K562 (cell line): Measurements from ENCODE around the gene NKAPL. TPM values are rescaled to one million over a fixed set of nuclear protein-coding genes. Genes with fewer than 3 reads are reported as not detected.

ENCODE experiments used
- ATAC-seq: fragments of 200-7000 bp; cut with Tn5 transposase; 3 replicates; pipeline ENCODE4 v1.9.1; 2020; ENCODE audit warnings: moderate library complexity
- BruUV-seq: library from RNA; stranded (reverse); fragments of 400-500 nt; replicated peaks from 2 replicates; lab custom pipeline; 2021; lab: Mats Ljungman, UMichigan
- CTCF ChIA-PET: fragments of 300-600 bp; formaldehyde crosslinking; extraction: SDS; loops from one replicate; lab custom pipeline; 2021; ENCODE audit warnings: low intra/inter-chr PET ratio; lab: Yijun Ruan, JAX
- POLR2A ChIA-PET: fragments of 300-600, 350-650 bp; sonication (Branson Sonifier 250); formaldehyde crosslinking; extraction: SDS; loops from one replicate; lab custom pipeline; 2021; ENCODE audit warnings: antibody characterized with exemption, inconsistent platforms; lab: Yijun Ruan, JAX
- DNase-seq, 4 experiments: peaks; one replicate each; pipeline versions ENCODE4 v3.0.0 to v3.0.0-alpha.2; 2011 to 2018; ENCODE audit warnings: low spot score in 3 of 4, mixed read lengths in 3 of 4; ENCODE audit errors: extremely low read depth in 1 of 4
- FAIRE-seq: peaks from 2 replicates; lab custom pipeline; 2011; peaks lifted over from hg19 to GRCh38; lab: Jason Lieb, UNC
- H2AFZ ChIP-seq: 2 replicates; pipeline ENCODE4 v1.6.0; 2011; ENCODE audit warnings: low read depth, low read length, control low read depth, inconsistent platforms
- H3K27ac ChIP-seq: fragments of 200-600 bp; 3 replicates; pipeline ENCODE4 v1.8.0; 2011; ENCODE audit warnings: low read depth, mild to moderate bottlenecking, control low read depth, inconsistent platforms, low read length, moderate library complexity, mixed read lengths; ENCODE audit errors: extremely low read depth
- H3K27me3 ChIP-seq, 2 experiments: fragments of 300-600 bp in 1 of 2; 2 replicates in 1 of 2; 3 replicates in 1 of 2; pipeline versions ENCODE4 v1.6.0 to v1.8.0; 2011; ENCODE audit warnings: inconsistent platforms in 2 of 2, low read length in 2 of 2, mild to moderate bottlenecking in 1 of 2, mixed read lengths in 1 of 2, moderate library complexity in 1 of 2; ENCODE audit not compliant: control insufficient read depth in 2 of 2, insufficient read depth in 2 of 2
- H3K36me3 ChIP-seq: fragments of 300-600 bp; 3 replicates; pipeline ENCODE4 v1.8.0; 2011; ENCODE audit warnings: mild to moderate bottlenecking, low read length, inconsistent platforms; ENCODE audit not compliant: control insufficient read depth, insufficient read depth
- H3K4me1 ChIP-seq, 2 experiments: fragments of 200-600 bp in 1 of 2; replicated peaks in 1 of 2; 2 replicates in 1 of 2; 3 replicates in 1 of 2; pipeline versions ENCODE4 v1.5.1 to v1.8.0; 2011; ENCODE audit warnings: inconsistent platforms in 2 of 2, low read length in 2 of 2, mild to moderate bottlenecking in 1 of 2, mixed read lengths in 1 of 2, moderate library complexity in 1 of 2; ENCODE audit not compliant: control insufficient read depth in 2 of 2, insufficient read depth in 2 of 2
- H3K4me2 ChIP-seq: 2 replicates; pipeline ENCODE4 v1.6.1; 2011; ENCODE audit warnings: low read length, control low read depth, inconsistent platforms, mixed read lengths; ENCODE audit not compliant: insufficient read depth
- H3K4me3 ChIP-seq: fragments of 200-600 bp; sonication (generic), shearing (Covaris generic); 2 replicates; pipeline ENCODE4 v1.5.1; 2016; ENCODE audit warnings: control low read depth, inconsistent platforms
- H3K79me2 ChIP-seq: fragments of 200-600 bp; 3 replicates; pipeline ENCODE4 v1.8.0; 2011; ENCODE audit warnings: low read length, inconsistent platforms; ENCODE audit not compliant: control insufficient read depth, insufficient read depth
- H3K9ac ChIP-seq, 2 experiments: 2 replicates each; pipeline versions ENCODE4 v1.6.0 to v1.6.1; 2011; ENCODE audit warnings: low read depth in 2 of 2, low read length in 2 of 2, control low read depth in 1 of 2, inconsistent platforms in 1 of 2, mild to moderate bottlenecking in 1 of 2, mixed read lengths in 1 of 2; ENCODE audit not compliant: insufficient read depth in 1 of 2
- H3K9me1 ChIP-seq: one replicate; pipeline ENCODE4 v1.6.0; 2011; ENCODE audit warnings: inconsistent platforms, mild to moderate bottlenecking, low read length, moderate library complexity; ENCODE audit not compliant: control insufficient read depth, insufficient read depth
- H3K9me3 ChIP-seq: replicated peaks from 2 replicates; pipeline ENCODE4 v1.5.1; 2011; ENCODE audit warnings: low read depth, low read length, inconsistent platforms; ENCODE audit not compliant: control insufficient read depth, insufficient read depth
- H4K20me1 ChIP-seq: replicated peaks from 2 replicates; pipeline ENCODE4 v1.6.1; 2011; ENCODE audit warnings: low read length, inconsistent platforms, mixed read lengths; ENCODE audit not compliant: control insufficient read depth, insufficient read depth
- ADNP ChIP-seq: fragments of 200-800 bp; sonication (Bioruptor generic); IDR thresholded peaks from 2 replicates; pipeline ENCODE4 v1.6.1; 2016; ENCODE audit warnings: missing genetic modification characterization, missing compliant biosample characterization
- ARHGAP35 ChIP-seq: fragments of 450-650 bp; IDR thresholded peaks from 2 replicates; pipeline ENCODE4 v1.6.1; 2018; ENCODE audit not compliant: partially characterized antibody
- ATF4 ChIP-seq: fragments of 450-650 bp; formaldehyde crosslinking; IDR thresholded peaks from 2 replicates; pipeline ENCODE4 v1.4.0; 2022; ENCODE audit warnings: mild to moderate bottlenecking, moderate library complexity
- ELF2 ChIP-seq: fragments of 250-450 bp; sonication (Bioruptor Pico); IDR thresholded peaks from 2 replicates; pipeline ENCODE4 v1.5.0; 2021; ENCODE audit warnings: mild to moderate bottlenecking
- STAT5A ChIP-seq: IDR thresholded peaks from 2 replicates; pipeline ENCODE4 v1.6.1; 2012; ENCODE audit warnings: low read length, inconsistent platforms, borderline replicate concordance
- TEAD1 ChIP-seq, 2 experiments: fragments of 450-650 bp in 1 of 2; sonication (generic) in 1 of 2; formaldehyde crosslinking; IDR thresholded peaks; 2 replicates each; pipeline versions ENCODE4 v1.4.0 to v1.8.0; 2020 to 2022; ENCODE audit warnings: mild to moderate bottlenecking in 2 of 2, missing genetic modification reagents in 1 of 2
- ZNF134 ChIP-seq: fragments of 250-450 bp; sonication (Bioruptor Pico); conservative IDR thresholded peaks from 2 replicates; pipeline ENCODE4 v1.4.0; 2020
- ZNF3 ChIP-seq: fragments of 250-450 bp; sonication (Bioruptor Pico); IDR thresholded peaks from 2 replicates; pipeline ENCODE4 v1.5.0; 2021; ENCODE audit warnings: mild to moderate bottlenecking, moderate library complexity
- ZNF347 ChIP-seq: fragments of 450-650 bp; formaldehyde crosslinking; IDR thresholded peaks from 2 replicates; pipeline ENCODE4 v1.4.0; 2020; ENCODE audit warnings: low read depth, mild to moderate bottlenecking, moderate library complexity
- ZNF696 ChIP-seq: fragments of 250-450 bp; sonication (Bioruptor Pico); conservative IDR thresholded peaks from 2 replicates; pipeline ENCODE4 v1.4.0; 2020; ENCODE audit warnings: mild to moderate bottlenecking, moderate library complexity
- WGBS: fragments of 100-300 bp; shearing (Covaris generic); methylation state at CpG from one replicate; pipeline ENCODE4 v1.1.6; 2016; ENCODE audit warnings: low coverage, mixed read lengths; ENCODE audit not compliant: insufficient coverage; ENCODE audit errors: missing lambda C conversion rate; 5-methylcytosine and 5-hydroxymethylcytosine counted together
- in situ Hi-C: fragments of 300-500 bp; cut with MboI; formaldehyde crosslinking; loops from 4 replicates; pipeline ENCODE4 v1.15.0; 2018; ENCODE audit warnings: inconsistent platforms, mixed read lengths
- intact Hi-C: fragments of 100-400 bp; cut with micrococcal nuclease; formaldehyde crosslinking; loops from 2 replicates; pipeline ENCODE4 v1.14.2; 2022
- polyA plus RNA-seq, 8 experiments: library from polyadenylated mRNA; depleted of rRNA in 4 of 8; stranded (reverse) in 5 of 8; unstranded in 3 of 8; fragments of >200 nt; fragmentation: Nextera tagmentation in 2 of 8; fragmentation: Illumina TruSeq in 1 of 8; extraction: Ambion mirVana in 2 of 8; extraction: Trizol in 1 of 8; gene quantifications; 2 replicates each; pipeline versions ENCODE4 v1.2.1 to v1.2.3, GENCODE V29; 2011 to 2014; ENCODE audit warnings: inconsistent platforms in 1 of 8, missing spikeins in 1 of 8
- total RNA-seq, 7 experiments: library from RNA; depleted of rRNA in 6 of 7; stranded (reverse); fragments of >200 nt in 6 of 7; fragmentation: Illumina TruSeq in 2 of 7; extraction: Trizol in 2 of 7; gene quantifications; 2 replicates each; pipeline versions ENCODE4 v1.2.1 to v1.2.3, GENCODE V29; 2011 to 2021; ENCODE audit warnings: low replicate concordance in 1 of 7
- TF ChIP-seq, protein P1 (sequence below): sonication (generic); formaldehyde crosslinking; IDR thresholded peaks from 2 replicates; pipeline ENCODE4 v1.8.0; 2022; ENCODE audit warnings: missing genetic modification reagents, mild to moderate bottlenecking, borderline replicate concordance

Gene NKAPL
- total and polyA plus RNA-seq, 9 of the 15 experiments (the other 6 are each of a cell fraction or from before 2014, with no cell fraction given) = not detected

GRCh38 chr6:28215425-28215824 is 43.7 kb upstream of the NKAPL start (continued):
- TF ChIP-seq ELF2 = no peak
- TF ChIP-seq, all 486 proteins: peak for 8

- DNase-seq = no peak
- CTCF ChIA-PET = no interaction called here
- intact Hi-C loops = loop anchor here (5.0 to 10.0 kb wide), 3 partner anchors 269 to 1053 kb away; a partner anchor contains a TSS
- no peaks in the 10 kb centered on the region for H3K9me3 ChIP-seq
- H3K4me1 ChIP-seq = peaks cover 33 to 46% of the 10 kb centered on the region in 2 experiments
- H2AFZ ChIP-seq = peak overlapping the region; percentile 87
- no peak for TF ChIP-seq ADNP (tag)
- no peak for TF ChIP-seq ZNF3 (CRISPR knock-in tag)
- no peak for TF ChIP-seq TEAD1 (CRISPR knock-in tag; IDR thresholded peaks at IDR 0.05)
- TF ChIP-seq, protein P1, sequence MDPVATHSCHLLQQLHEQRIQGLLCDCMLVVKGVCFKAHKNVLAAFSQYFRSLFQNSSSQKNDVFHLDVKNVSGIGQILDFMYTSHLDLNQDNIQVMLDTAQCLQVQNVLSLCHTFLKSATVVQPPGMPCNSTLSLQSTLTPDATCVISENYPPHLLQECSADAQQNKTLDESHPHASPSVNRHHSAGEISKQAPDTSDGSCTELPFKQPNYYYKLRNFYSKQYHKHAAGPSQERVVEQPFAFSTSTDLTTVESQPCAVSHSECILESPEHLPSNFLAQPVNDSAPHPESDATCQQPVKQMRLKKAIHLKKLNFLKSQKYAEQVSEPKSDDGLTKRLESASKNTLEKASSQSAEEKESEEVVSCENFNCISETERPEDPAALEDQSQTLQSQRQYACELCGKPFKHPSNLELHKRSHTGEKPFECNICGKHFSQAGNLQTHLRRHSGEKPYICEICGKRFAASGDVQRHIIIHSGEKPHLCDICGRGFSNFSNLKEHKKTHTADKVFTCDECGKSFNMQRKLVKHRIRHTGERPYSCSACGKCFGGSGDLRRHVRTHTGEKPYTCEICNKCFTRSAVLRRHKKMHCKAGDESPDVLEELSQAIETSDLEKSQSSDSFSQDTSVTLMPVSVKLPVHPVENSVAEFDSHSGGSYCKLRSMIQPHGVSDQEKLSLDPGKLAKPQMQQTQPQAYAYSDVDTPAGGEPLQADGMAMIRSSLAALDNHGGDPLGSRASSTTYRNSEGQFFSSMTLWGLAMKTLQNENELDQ (CRISPR knock-in tag) = no peak
- no peak for TF ChIP-seq ZNF347 (CRISPR knock-in tag)
- no peak for TF ChIP-seq STAT5A
- TF ChIP-seq ATF4 (CRISPR knock-in tag) = no peak
- no peak for TF ChIP-seq ARHGAP35
- TF ChIP-seq ZNF134 (CRISPR knock-in tag) = no peak
- TF ChIP-seq ZNF696 = no peak
- no peak for ATAC-seq
- peaks cover 18% of the 10 kb centered on the region for H3K79me2 ChIP-seq
- peak overlapping the region; percentile 74 to 94 for H3K9ac ChIP-seq
- WGBS = 58% methylated on average over 12 of the region's 12 CpGs
- H3K36me3 ChIP-seq = no peaks in the 10 kb centered on the region
- no peaks in the 10 kb centered on the region for H3K9me1 ChIP-seq
- no peak for FAIRE-seq
- no peaks in the 10 kb centered on the region; the same call in 1 of the 2 replicates for H4K20me1 ChIP-seq
- H3K4me3 ChIP-seq = peak overlapping the region; percentile 62
- H3K27me3 ChIP-seq = no peaks in the 10 kb centered on the region
- H3K27ac ChIP-seq = peak overlapping the region; percentile 81; the same call in 2 of the 3 replicates
- POLR2A ChIA-PET = interaction anchor here (0.8 to 4.8 kb wide), 16 partner anchors 8 to 380 kb away, joined by 3 to 38 read pairs (median 4); partner anchors contain the start of genes ZKSCAN4, ZKSCAN8, ZSCAN26 and ZSCAN31
- H3K4me2 ChIP-seq = peak overlapping the region; percentile 90
- in situ Hi-C loops = no loop called here
- BruUV-seq = no TSS peak
Measured at GRCh38 chr6:28217890-28218289, 41.2 kb upstream of the NKAPL start.
